HS-5 (cell line): ENCODE results near the gene CENATAC.
"Not testable (repeated sequence)": the region's sequence is repeated elsewhere in the genome, so short reads cannot be mapped to it uniquely, and the experiment has no call there.

Experiments used
- DNase-seq: peaks from one replicate; pipeline ENCODE4 v3.0.0-alpha.2; 2012; ENCODE audit warnings: low read depth

CENATAC gene

GRCh38 chr11:118996926-118997626 is 862 bp upstream of the CENATAC start:
- DNase-seq, result no peak

- no peak for DNase-seq
Measured at GRCh38 chr11:118998388-118998717, 415 bp downstream of the CENATAC start.

- peak; percentile 89 for DNase-seq
Measured at GRCh38 chr11:118998822-118999221, 884 bp downstream of the CENATAC start.

- peak; percentile 59 for DNase-seq
Measured at GRCh38 chr11:119000906-119001305, 3.0 kb downstream of the CENATAC start.

- DNase-seq, result no peak
Measured at GRCh38 chr11:119006656-119007055, 8.7 kb downstream of the CENATAC start.

- no peak for DNase-seq
Measured at GRCh38 chr11:119011476-119012053, 13.6 kb downstream of the CENATAC start.

- no peak for DNase-seq
Measured at GRCh38 chr11:119012629-119013170, 14.8 kb downstream of the CENATAC start.

- DNase-seq, result no peak
Measured at GRCh38 chr11:119014209-119014924, 16.4 kb downstream of the CENATAC start.

GRCh38 chr11:119015054-119015611 is 17.2 kb downstream of the CENATAC start:
- DNase-seq, result no peak

- DNase-seq, result no peak
Measured at GRCh38 chr11:119016216-119017009, 18.5 kb downstream of the CENATAC start.

GRCh38 chr11:119017377-119017776 is 19.4 kb downstream of the CENATAC start:
- DNase-seq, result not testable (repeated sequence)

- peak; percentile 96 for DNase-seq
Measured at GRCh38 chr11:119018074-119018938, 20.4 kb downstream of the CENATAC start, which contains the start of the genes RPS25 and TRAPPC4. Gene RPS25, minus strand, starts transcription at chr11:119018343. Its CDS starts 59 bp downstream, at chr11:119018284. Gene TRAPPC4, plus strand, starts transcription at chr11:119018766. Its CDS starts 30 bp downstream, at chr11:119018796.

GRCh38 chr11:119019996-119020395 is 22.1 kb downstream of the CENATAC start:
- no peak for DNase-seq

GRCh38 chr11:119021631-119022030 is 23.7 kb downstream of the CENATAC start:
- no peak for DNase-seq

GRCh38 chr11:119023741-119024140 is 25.8 kb downstream of the CENATAC start:
- no peak for DNase-seq

- DNase-seq, result no peak
Measured at GRCh38 chr11:119024430-119025098, 26.6 kb downstream of the CENATAC start.

GRCh38 chr11:119025099-119025473 is 27.1 kb downstream of the CENATAC start:
- DNase-seq, result no peak

- DNase-seq, result no peak
Measured at GRCh38 chr11:119025541-119025940, 27.6 kb downstream of the CENATAC start.

GRCh38 chr11:119025978-119026766 is 28.2 kb downstream of the CENATAC start:
- DNase-seq, result no peak
